GM10248 (cell line): Measurements from ENCODE around the gene MORN2.

Experiments used
- CTCF ChIA-PET: fragments of 300-600 bp; sonication (Branson Sonifier 250); formaldehyde crosslinking; extraction: SDS; loops from one replicate; lab custom pipeline; 2021; ENCODE audit warnings: antibody characterized with exemption; lab: Yijun Ruan, JAX
- POLR2A ChIA-PET: fragments of 350-650 bp; sonication (Branson Sonifier 250); formaldehyde crosslinking; extraction: SDS; loops from one replicate; lab custom pipeline; 2020; ENCODE audit warnings: antibody characterized with exemption; lab: Yijun Ruan, JAX
- DNase-seq: peaks from one replicate; pipeline ENCODE4 v3.0.0; 2012; ENCODE audit errors: extremely low spot score
- CTCF ChIP-seq: IDR thresholded peaks from 2 replicates; pipeline ENCODE4 v1.5.1; 2012; ENCODE audit warnings: mild to moderate bottlenecking, low read depth; ENCODE audit errors: extremely low read depth, missing control alignments, control extremely low read depth

The MORN2 gene

GRCh38 chr2:38887347-38887746 lies 11.6 kb downstream of the MORN2 start:
- POLR2A ChIA-PET: interaction anchor here (1.1 kb wide), 1 partner anchor 11 kb away, joined by 3 read pairs; the partner anchor contains the start of genes DHX57 and MORN2
- DNase-seq: no peak
- no peak for TF ChIP-seq CTCF
- CTCF ChIA-PET: interaction anchor here (1.1 kb wide), 1 partner anchor 11 kb away, joined by 3 read pairs; no protein-coding TSS in a partner anchor

- ChIA-PET POLR2A (no interaction called here), CTCF (interaction anchor here (1.1 kb wide), 1 partner anchor 12 kb away, joined by 3 read pairs; no protein-coding TSS in a partner anchor)
- DNase-seq: no peak
- TF ChIP-seq CTCF: no peak
Observed at GRCh38 chr2:38887902-38888554, 12.3 kb downstream of the MORN2 start.

GRCh38 chr2:38889045-38889444 lies 13.3 kb downstream of the MORN2 start:
- no peak for TF ChIP-seq CTCF
- POLR2A ChIA-PET: no interaction called here
- no peak for DNase-seq
- CTCF ChIA-PET: no interaction called here

GRCh38 chr2:38889575-38889974 lies 13.8 kb downstream of the MORN2 start, which contains the start of gene ARHGEF33:
ARHGEF33 (plus strand) TSS chr2:38889875; CDS start chr2:38919448, 29,573 bp downstream.
- POLR2A ChIA-PET: no interaction called here
- no peak for DNase-seq
- CTCF ChIA-PET: no interaction called here
- no peak for TF ChIP-seq CTCF

GRCh38 chr2:38892819-38893218 lies 17.0 kb downstream of the MORN2 start:
- POLR2A ChIA-PET: no interaction called here
- DNase-seq: no peak
- TF ChIP-seq CTCF: no peak
- CTCF ChIA-PET: no interaction called here

- TF ChIP-seq CTCF: no peak
- POLR2A ChIA-PET: no interaction called here
- no peak for DNase-seq
- CTCF ChIA-PET: interaction anchor here (1.9 to 5.1 kb wide), 2 partner anchors 14 to 43 kb away, joined by 4 to 21 read pairs; no protein-coding TSS in a partner anchor
Observed at GRCh38 chr2:38898256-38898655, 22.5 kb downstream of the MORN2 start.
